MCF 10A (cell line): ENCODE results near the gene MED13L. TPM values are rescaled to one million over a fixed set of nuclear protein-coding genes. Genes with fewer than 3 reads are reported as not detected.

Source experiments
- BruUV-seq: library from RNA; stranded (reverse); fragments of 400-500 nt; replicated peaks from 2 replicates; lab custom pipeline; 2021; lab: Mats Ljungman, UMichigan
- CTCF ChIA-PET: fragments of 300-600 bp; sonication (Branson Sonifier 250); formaldehyde crosslinking; extraction: SDS; loops from one replicate; lab custom pipeline; 2021; ENCODE audit warnings: antibody characterized with exemption, inconsistent platforms; lab: Yijun Ruan, JAX
- POLR2A ChIA-PET: fragments of 300-600, 350-650 bp; sonication (Branson Sonifier 250); formaldehyde crosslinking; extraction: SDS; loops from one replicate; lab custom pipeline; 2020; ENCODE audit warnings: antibody characterized with exemption, inconsistent platforms; lab: Yijun Ruan, JAX
- DNase-seq: peaks from one replicate; pipeline ENCODE4 v3.0.0-alpha.2; 2018; ENCODE audit not compliant: unreplicated experiment
- H3K27ac Mint-ChIP-seq: one replicate; pipeline ENCODE4 v1.8.0; 2022; ENCODE audit warnings: mild to moderate bottlenecking, low read depth, mixed read lengths; ENCODE audit not compliant: unreplicated experiment
- H3K27me3 Mint-ChIP-seq: one replicate; pipeline ENCODE4 v1.8.0; 2022; ENCODE audit warnings: mixed read lengths; ENCODE audit not compliant: insufficient read depth, unreplicated experiment
- H3K36me3 Mint-ChIP-seq: one replicate; pipeline ENCODE4 v1.8.0; 2022; ENCODE audit warnings: mild to moderate bottlenecking, moderate library complexity, mixed read lengths; ENCODE audit not compliant: insufficient read depth, unreplicated experiment
- H3K4me1 Mint-ChIP-seq: one replicate; pipeline ENCODE4 v1.8.0; 2022; ENCODE audit warnings: mixed read lengths; ENCODE audit not compliant: insufficient read depth, unreplicated experiment
- H3K4me3 Mint-ChIP-seq: one replicate; pipeline ENCODE4 v1.8.0; 2022; ENCODE audit warnings: mild to moderate bottlenecking, moderate library complexity, mixed read lengths; ENCODE audit not compliant: unreplicated experiment
- H3K9me3 Mint-ChIP-seq: one replicate; pipeline ENCODE4 v1.8.0; 2022; ENCODE audit warnings: mixed read lengths; ENCODE audit not compliant: unreplicated experiment
- CTCF ChIP-seq: fragments of 200-600 bp; IDR thresholded peaks from one replicate; pipeline ENCODE4 v1.8.0; 2022; ENCODE audit warnings: antibody characterized with exemption, mild to moderate bottlenecking; ENCODE audit not compliant: unreplicated experiment
- intact Hi-C: fragments of 100-400 bp; cut with micrococcal nuclease; formaldehyde crosslinking; loops from 2 replicates; pipeline ENCODE4 v1.14.1; 2022
- total RNA-seq: library from RNA; stranded (reverse); gene quantifications from 2 replicates; pipeline ENCODE4 v1.2.3, GENCODE V29; 2022

MED13L gene
- total RNA-seq, 1 experiment from 2014 or later, result 91.6 TPM

GRCh38 chr12:116302166-116303058, 24.9 kb upstream of the MED13L start:
- no peaks in the 10 kb centered on the region for H3K9me3 Mint-ChIP-seq
- peaks cover 24% of the 10 kb centered on the region for H3K27me3 Mint-ChIP-seq
- H3K4me3 Mint-ChIP-seq, result no peak overlapping the region
- CTCF ChIA-PET, result interaction anchor here (0.6 to 1.6 kb wide), 3 partner anchors 132 to 297 kb away, joined by 3 to 4 read pairs (median 3); no protein-coding TSS in a partner anchor
- no TSS peak for BruUV-seq
- TF ChIP-seq CTCF, result no peak
- peaks cover 6% of the 10 kb centered on the region for H3K4me1 Mint-ChIP-seq
- H3K27ac Mint-ChIP-seq, result no peak overlapping the region
- DNase-seq, result no peak
- intact Hi-C loops, result no loop called here
- POLR2A ChIA-PET, result interaction anchor here (0.5 kb wide), 1 partner anchor 20 kb away, joined by 3 read pairs; no protein-coding TSS in a partner anchor
- H3K36me3 Mint-ChIP-seq, result no peaks in the 10 kb centered on the region

- H3K27ac Mint-ChIP-seq, result no peak overlapping the region
- peaks cover 6% of the 10 kb centered on the region for H3K4me1 Mint-ChIP-seq
- POLR2A ChIA-PET, result no interaction called here
Measured at GRCh38 chr12:116301621-116302020, 24.1 kb upstream of the MED13L start.

DNA sequence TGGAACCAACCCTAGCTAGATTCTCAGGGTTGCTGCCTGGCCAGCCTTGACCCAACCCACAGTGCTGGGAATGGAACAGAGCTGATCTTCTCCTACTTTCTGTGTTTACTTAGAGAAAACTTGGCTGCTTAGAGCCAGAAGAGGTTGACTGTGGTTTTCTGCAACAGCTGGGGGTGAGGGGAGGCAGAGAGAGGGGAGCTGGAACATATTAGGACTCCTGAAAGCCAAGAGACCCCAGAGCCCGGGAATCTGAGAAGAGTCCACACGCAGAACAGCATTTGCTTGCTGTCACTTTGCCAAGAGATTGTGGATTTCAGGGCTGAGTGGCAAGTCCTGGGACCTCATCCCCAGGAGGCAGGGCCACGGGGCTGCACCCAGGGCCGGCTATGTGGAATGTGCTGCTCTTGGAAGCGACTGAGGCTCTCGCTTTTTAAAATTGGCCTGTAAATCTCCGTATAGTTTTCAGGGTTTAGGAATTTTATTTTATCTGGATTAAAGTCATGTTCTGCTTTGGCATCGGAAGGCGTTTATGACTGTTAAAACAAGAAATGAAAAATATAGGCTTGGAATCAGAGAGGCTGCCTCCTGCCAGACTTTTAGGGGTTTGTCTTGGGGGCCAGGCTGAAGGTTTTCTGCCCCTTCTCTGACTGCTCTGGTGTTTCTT, 22.3 kb upstream of the MED13L start:
- Mint-ChIP-seq H3K4me1 (peaks cover 6% of the 10 kb centered on the region), H3K9me3 (peaks cover 7% of the 10 kb centered on the region), H3K27ac (no peak overlapping the region), H3K36me3 (no peaks in the 10 kb centered on the region), H3K4me3 (no peak overlapping the region), H3K27me3 (peaks cover 41% of the 10 kb centered on the region)
- ChIA-PET POLR2A (interaction anchor here (0.5 kb wide), 1 partner anchor 310 kb away, joined by 3 read pairs; no protein-coding TSS in a partner anchor), CTCF (interaction anchor here (0.8 kb wide), 1 partner anchor 14 kb away, joined by 4 read pairs; no protein-coding TSS in a partner anchor)
- BruUV-seq, result no TSS peak
- TF ChIP-seq CTCF, result no peak
- intact Hi-C loops, result no loop called here
- DNase-seq, result no peak

More at GRCh38 chr12:116301621-116302020, 24.1 kb upstream of the MED13L start:
- intact Hi-C loops, result no loop called here
- no peak for TF ChIP-seq CTCF
- CTCF ChIA-PET, result interaction anchor here (0.6 to 1.6 kb wide), 2 partner anchors 227 to 297 kb away, joined by 3 read pairs; no protein-coding TSS in a partner anchor
- BruUV-seq, result no TSS peak
- H3K9me3 Mint-ChIP-seq, result no peaks in the 10 kb centered on the region
- peaks cover 30% of the 10 kb centered on the region for H3K27me3 Mint-ChIP-seq
- no peaks in the 10 kb centered on the region for H3K36me3 Mint-ChIP-seq
- no peak overlapping the region for H3K4me3 Mint-ChIP-seq
- DNase-seq, result no peak

DNA sequence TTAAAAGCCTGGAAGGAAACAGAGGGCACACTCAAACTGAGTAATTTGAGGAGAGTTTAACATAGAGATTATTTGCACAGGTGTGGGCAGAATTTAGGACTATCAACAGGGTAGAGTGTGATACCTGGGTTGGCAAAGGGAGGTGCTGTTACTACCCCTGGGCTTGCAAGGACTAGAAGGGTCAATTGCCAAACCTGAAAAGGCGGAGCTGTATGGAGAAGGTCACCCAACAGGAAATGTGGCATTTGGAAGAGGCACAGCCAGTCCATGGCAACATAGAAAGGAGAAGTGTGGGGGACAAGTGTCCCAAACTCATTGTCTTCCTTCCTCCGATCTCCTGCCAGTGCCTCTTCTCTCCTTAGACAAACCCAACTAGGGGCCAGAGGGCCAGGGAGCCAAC, 21.6 kb upstream of the MED13L start:
- ChIA-PET CTCF (interaction anchor here (0.7 to 1.6 kb wide), 2 partner anchors 21 to 137 kb away, joined by 3 to 4 read pairs; no protein-coding TSS in a partner anchor), POLR2A (interaction anchor here (0.5 to 0.6 kb wide), 2 partner anchors 64 to 310 kb away, joined by 3 read pairs; no protein-coding TSS in a partner anchor)
- Mint-ChIP-seq H3K4me3 (no peak overlapping the region), H3K27ac (no peak overlapping the region), H3K27me3 (peaks cover 43% of the 10 kb centered on the region), H3K4me1 (peaks cover 5% of the 10 kb centered on the region), H3K9me3 (peaks cover 7% of the 10 kb centered on the region), H3K36me3 (no peaks in the 10 kb centered on the region)
- intact Hi-C loops, result no loop called here
- TF ChIP-seq CTCF, result no peak
- BruUV-seq, result no TSS peak
- DNase-seq, result no peak
